IPS DF 6.9 (cell line): Measurements from ENCODE around the gene SLC7A6OS.

Experiments used
- DNase-seq: peaks from one replicate; pipeline ENCODE4 v3.0.0-alpha.2; 2013; ENCODE audit warnings: low read depth, low spot score
- H3K27ac ChIP-seq: one replicate; pipeline ENCODE4 v1.5.1; 2013; ENCODE audit warnings: low read length, control low read depth
- H3K27me3 ChIP-seq: 2 replicates; pipeline ENCODE4 v1.6.1; 2013; ENCODE audit warnings: mild to moderate bottlenecking, low read length; ENCODE audit not compliant: control insufficient read depth, insufficient read depth
- H3K36me3 ChIP-seq: 2 replicates; pipeline ENCODE4 v1.6.1; 2013; ENCODE audit warnings: low read length; ENCODE audit not compliant: control insufficient read depth, insufficient read depth
- H3K4me1 ChIP-seq: 2 replicates; pipeline ENCODE4 v1.6.1; 2013; ENCODE audit warnings: low read length; ENCODE audit not compliant: control insufficient read depth, insufficient read depth
- H3K4me3 ChIP-seq: 2 replicates; pipeline ENCODE4 v1.5.1; 2013; ENCODE audit warnings: mild to moderate bottlenecking, low read length
- H3K9me3 ChIP-seq: 2 replicates; pipeline ENCODE4 v1.6.1; 2013; ENCODE audit warnings: low read length, inconsistent platforms; ENCODE audit not compliant: control insufficient read depth, insufficient read depth
- WGBS: extraction: QIAGEN DNeasy Blood & Tissue Kit; methylation state at CpG from one replicate; pipeline ENCODE4 v1.1.7; 2013; ENCODE audit warnings: mixed read lengths, missing lambda C conversion rate; ENCODE audit not compliant: insufficient read length, insufficient coverage; 5-methylcytosine and 5-hydroxymethylcytosine counted together

The SLC7A6OS gene

DNA sequence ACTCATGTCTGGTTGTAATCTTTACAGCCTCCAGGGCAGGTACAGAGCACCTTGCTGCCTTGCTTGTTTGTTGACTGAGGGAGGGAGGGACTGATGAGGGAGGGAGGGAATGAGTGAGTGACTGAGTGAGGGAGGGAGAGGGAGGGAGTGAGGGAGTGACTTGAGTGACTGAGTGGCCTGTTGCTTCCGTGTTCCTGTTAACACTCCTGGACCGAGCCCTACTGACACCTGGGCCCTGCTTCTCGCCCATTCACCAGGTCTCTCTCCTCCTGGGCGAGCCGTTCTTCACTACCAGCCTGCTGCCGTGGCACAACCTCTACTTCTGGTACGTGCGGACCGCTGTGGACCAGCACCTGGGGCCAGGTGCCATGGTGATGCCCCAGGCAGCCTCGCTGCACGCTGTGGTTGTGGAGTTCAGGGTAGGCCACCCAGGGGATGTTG, 41.3 kb upstream of the SLC7A6OS start:
- H3K27me3 ChIP-seq, result no peaks in the 10 kb centered on the region
- H3K4me1 ChIP-seq, result no peaks in the 10 kb centered on the region
- no peak overlapping the region for H3K4me3 ChIP-seq
- no peaks in the 10 kb centered on the region for H3K9me3 ChIP-seq
- DNase-seq, result no peak
- no CpG with 5 or more reads among the region's 11 CpGs for WGBS
- H3K36me3 ChIP-seq, result peaks cover 33% of the 10 kb centered on the region
- no peak overlapping the region for H3K27ac ChIP-seq

GRCh38 chr16:68351463-68351862, 40.7 kb upstream of the SLC7A6OS start:
- no peak for DNase-seq
- Histone ChIP-seq H3K36me3 (peaks cover 27% of the 10 kb centered on the region), H3K4me3 (no peak overlapping the region), H3K9me3 (no peaks in the 10 kb centered on the region), H3K4me1 (no peaks in the 10 kb centered on the region), H3K27me3 (no peaks in the 10 kb centered on the region), H3K27ac (no peak overlapping the region)
- WGBS, result no CpG with 5 or more reads among the region's 11 CpGs

- Histone ChIP-seq H3K4me1 (no peaks in the 10 kb centered on the region), H3K27ac (no peak overlapping the region)
These were observed 40.1 kb upstream of the SLC7A6OS start for GRCh38 chr16:68350813-68351350.

DNA sequence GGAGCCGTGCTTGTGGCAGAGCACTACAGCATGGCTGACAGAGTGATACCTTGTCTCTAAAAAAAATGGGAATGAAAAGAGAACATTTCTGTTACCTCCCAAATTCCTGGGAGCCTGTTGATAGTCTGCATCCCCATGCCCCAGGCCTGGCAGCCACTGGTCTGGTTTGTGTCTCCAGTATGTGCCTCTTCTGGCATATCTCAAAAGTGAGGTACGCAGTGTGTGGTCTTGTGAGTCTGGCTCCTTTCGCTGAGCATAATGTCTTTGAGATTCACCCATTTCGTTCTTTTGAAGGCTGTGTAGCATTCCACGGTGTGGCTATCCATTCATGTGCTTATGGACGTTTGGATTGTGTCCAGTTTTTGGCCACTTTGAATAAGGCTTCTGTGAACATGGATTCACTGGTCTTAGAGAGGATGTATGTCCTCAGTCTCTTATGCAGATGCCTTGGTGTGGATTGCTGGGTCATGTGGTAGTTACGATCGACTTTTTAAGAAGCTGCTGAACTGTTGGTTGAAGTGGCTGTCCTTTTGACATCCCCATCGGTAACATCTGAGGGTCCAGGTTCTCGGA, 39.2 kb upstream of the SLC7A6OS start:
- Histone ChIP-seq H3K36me3 (peaks cover 22% of the 10 kb centered on the region), H3K27ac (no peak overlapping the region), H3K9me3 (no peaks in the 10 kb centered on the region), H3K4me1 (no peaks in the 10 kb centered on the region), H3K27me3 (no peaks in the 10 kb centered on the region), H3K4me3 (no peak overlapping the region)
- no peak for DNase-seq
- no CpG with 5 or more reads among the region's 10 CpGs for WGBS

More at GRCh38 chr16:68350813-68351350, 40.1 kb upstream of the SLC7A6OS start:
- no CpG with 5 or more reads among the region's 10 CpGs for WGBS
- Histone ChIP-seq H3K36me3 (peaks cover 25% of the 10 kb centered on the region), H3K4me3 (no peak overlapping the region), H3K9me3 (no peaks in the 10 kb centered on the region), H3K27me3 (no peaks in the 10 kb centered on the region)
- no peak for DNase-seq

- WGBS, result no CpG with 5 or more reads among the region's 27 CpGs
- Histone ChIP-seq H3K27me3 (no peaks in the 10 kb centered on the region), H3K4me1 (no peaks in the 10 kb centered on the region), H3K27ac (no peak overlapping the region), H3K4me3 (no peak overlapping the region), H3K36me3 (peaks cover 19% of the 10 kb centered on the region), H3K9me3 (no peaks in the 10 kb centered on the region)
- no peak for DNase-seq
These were observed 38.1 kb upstream of the SLC7A6OS start for GRCh38 chr16:68348639-68349445.

- no peaks in the 10 kb centered on the region for H3K9me3 ChIP-seq
- no CpG with 5 or more reads among the region's 4 CpGs for WGBS
- H3K36me3 ChIP-seq, result peaks cover 13% of the 10 kb centered on the region; the same call in 1 of the 2 replicates
- DNase-seq, result no peak
- no peak overlapping the region for H3K27ac ChIP-seq
- no peak overlapping the region for H3K4me3 ChIP-seq
- H3K4me1 ChIP-seq, result no peaks in the 10 kb centered on the region
- H3K27me3 ChIP-seq, result no peaks in the 10 kb centered on the region
These were observed 36.9 kb upstream of the SLC7A6OS start for GRCh38 chr16:68347605-68348004.

DNA sequence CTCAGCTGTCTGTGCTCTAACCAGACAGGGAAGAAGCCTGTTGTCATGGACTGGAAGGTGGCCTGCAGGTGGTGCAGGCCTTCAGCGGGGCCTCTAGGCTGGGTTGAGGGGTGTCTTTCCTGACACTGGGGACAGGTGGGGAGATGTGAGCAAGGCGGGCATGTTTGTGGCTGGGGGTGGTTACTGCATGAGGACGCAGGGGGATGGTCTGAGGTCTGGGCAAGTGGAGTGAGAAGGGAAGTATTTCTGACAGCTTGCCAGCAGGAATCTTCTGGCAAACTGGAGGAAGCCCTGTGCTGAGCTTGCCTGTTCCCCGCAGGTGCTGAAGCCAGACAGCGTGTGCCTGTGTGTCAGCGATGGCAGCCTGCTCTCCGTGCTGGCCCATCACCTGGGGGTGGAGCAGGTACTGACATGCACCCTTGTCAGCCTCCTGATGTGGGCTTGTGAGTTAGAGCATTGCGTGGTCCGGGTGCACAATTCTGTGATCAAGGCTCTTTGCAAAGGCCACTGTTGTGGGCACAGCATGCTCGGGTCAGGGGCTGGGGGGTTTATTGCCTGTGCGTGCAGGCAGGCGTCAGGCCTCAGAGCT, 36.2 kb upstream of the SLC7A6OS start:
- no peak for DNase-seq
- Histone ChIP-seq H3K27me3 (no peaks in the 10 kb centered on the region), H3K9me3 (no peaks in the 10 kb centered on the region), H3K27ac (no peak overlapping the region), H3K4me1 (no peaks in the 10 kb centered on the region), H3K36me3 (peaks cover 13% of the 10 kb centered on the region; the same call in 1 of the 2 replicates), H3K4me3 (no peak overlapping the region)
- WGBS, result no CpG with 5 or more reads among the region's 12 CpGs

GRCh38 chr16:68345958-68346635, 35.4 kb upstream of the SLC7A6OS start:
- no CpG with 5 or more reads among the region's 16 CpGs for WGBS
- Histone ChIP-seq H3K36me3 (peaks cover 13% of the 10 kb centered on the region; the same call in 1 of the 2 replicates), H3K4me3 (no peak overlapping the region), H3K4me1 (no peaks in the 10 kb centered on the region), H3K27me3 (no peaks in the 10 kb centered on the region), H3K27ac (no peak overlapping the region), H3K9me3 (no peaks in the 10 kb centered on the region)
- no peak for DNase-seq

GRCh38 chr16:68345351-68345810, 34.6 kb upstream of the SLC7A6OS start:
- Histone ChIP-seq H3K36me3 (peaks cover 13% of the 10 kb centered on the region; the same call in 1 of the 2 replicates), H3K9me3 (no peaks in the 10 kb centered on the region), H3K27me3 (no peaks in the 10 kb centered on the region), H3K4me1 (no peaks in the 10 kb centered on the region), H3K27ac (no peak overlapping the region), H3K4me3 (no peak overlapping the region)
- no CpG with 5 or more reads among the region's 11 CpGs for WGBS
- no peak for DNase-seq

GRCh38 chr16:68344252-68344651, 33.5 kb upstream of the SLC7A6OS start:
- Histone ChIP-seq H3K4me1 (no peaks in the 10 kb centered on the region), H3K27ac (no peak overlapping the region), H3K9me3 (no peaks in the 10 kb centered on the region), H3K36me3 (peaks cover 22% of the 10 kb centered on the region), H3K27me3 (no peaks in the 10 kb centered on the region), H3K4me3 (no peak overlapping the region)
- no peak for DNase-seq
- 100% methylated on average over 1 of the region's 11 CpGs for WGBS
